Activated T-cell treated with anti-CD3 and anti-CD28 coated beads, Interleukin-2, amount 50 U/mL, for 4 hours (primary cell): Measurements from ENCODE around the gene PRKCZ. TPM values are rescaled to one million over a fixed set of nuclear protein-coding genes. Genes with fewer than 3 reads are reported as not detected.

Experiments
- ATAC-seq, 2 donors: fragments of 200-7000 bp; cut with Tn5 transposase; one replicate each; pipeline ENCODE4 v1.10.0; 2021
- DNase-seq: peaks from one replicate; pipeline ENCODE4 v3.0.0-alpha.2; 2020
- H3K27me3 Mint-ChIP-seq: one replicate; pipeline ENCODE4 v1.8.0; 2021; ENCODE audit warnings: low read depth, mixed read lengths
- H3K36me3 Mint-ChIP-seq: one replicate; pipeline ENCODE4 v1.8.0; 2022; ENCODE audit warnings: mixed read lengths; ENCODE audit not compliant: insufficient read depth
- H3K4me1 Mint-ChIP-seq: one replicate; pipeline ENCODE4 v1.8.0; 2021; ENCODE audit warnings: low read depth, mixed read lengths
- H3K4me3 Mint-ChIP-seq: one replicate; pipeline ENCODE4 v1.8.0; 2021; ENCODE audit warnings: mild to moderate bottlenecking, moderate library complexity, mixed read lengths
- H3K9me3 Mint-ChIP-seq: one replicate; pipeline ENCODE4 v1.8.0; 2021; ENCODE audit warnings: mixed read lengths
- total RNA-seq, 3 donors: library from RNA; stranded (reverse); gene quantifications; one replicate each; pipeline ENCODE4 v1.2.1, GENCODE V29; 2021

PRKCZ gene
- total RNA-seq, 3 donors from 2014 or later: 15.0 to 15.6 (median 15.0) TPM

GRCh38 chr1:2210084-2210653, 160.0 kb downstream of the PRKCZ start:
- H3K9me3 Mint-ChIP-seq: no peaks in the 10 kb centered on the region
- ATAC-seq: no peak
- no peak overlapping the region for H3K4me3 Mint-ChIP-seq
- no peaks in the 10 kb centered on the region for H3K36me3 Mint-ChIP-seq
- no peak for DNase-seq
- peaks cover 8% of the 10 kb centered on the region for H3K4me1 Mint-ChIP-seq
- H3K27me3 Mint-ChIP-seq: no peaks in the 10 kb centered on the region

- no peaks in the 10 kb centered on the region for H3K9me3 Mint-ChIP-seq
- H3K36me3 Mint-ChIP-seq: no peaks in the 10 kb centered on the region
- DNase-seq: no peak
- H3K4me1 Mint-ChIP-seq: peaks cover 8% of the 10 kb centered on the region
- ATAC-seq: no peak
- no peak overlapping the region for H3K4me3 Mint-ChIP-seq
- no peaks in the 10 kb centered on the region for H3K27me3 Mint-ChIP-seq
Measured at GRCh38 chr1:2210786-2211185, 160.6 kb downstream of the PRKCZ start.

GRCh38 chr1:2212274-2212531, 162.0 kb downstream of the PRKCZ start:
- no peak for DNase-seq
- ATAC-seq: no peak
- Mint-ChIP-seq H3K36me3 (no peaks in the 10 kb centered on the region), H3K9me3 (no peaks in the 10 kb centered on the region), H3K27me3 (no peaks in the 10 kb centered on the region), H3K4me1 (peaks cover 8% of the 10 kb centered on the region), H3K4me3 (no peak overlapping the region)

- Mint-ChIP-seq H3K9me3 (no peaks in the 10 kb centered on the region), H3K4me3 (no peak overlapping the region), H3K27me3 (no peaks in the 10 kb centered on the region), H3K4me1 (peaks cover 8% of the 10 kb centered on the region), H3K36me3 (no peaks in the 10 kb centered on the region)
- ATAC-seq (peak; percentile 74 to 81), DNase-seq (no peak)
Measured at GRCh38 chr1:2212532-2213491, 162.6 kb downstream of the PRKCZ start.

GRCh38 chr1:2213576-2214505, 163.6 kb downstream of the PRKCZ start:
- Mint-ChIP-seq H3K4me3 (no peak overlapping the region), H3K9me3 (peaks cover 3% of the 10 kb centered on the region), H3K27me3 (no peaks in the 10 kb centered on the region), H3K36me3 (no peaks in the 10 kb centered on the region), H3K4me1 (peaks cover 8% of the 10 kb centered on the region)
- DNase-seq (no peak), ATAC-seq (no peak)

GRCh38 chr1:2214541-2215241, 164.5 kb downstream of the PRKCZ start:
- Mint-ChIP-seq H3K36me3 (no peaks in the 10 kb centered on the region), H3K9me3 (peaks cover 8% of the 10 kb centered on the region), H3K4me3 (no peak overlapping the region), H3K4me1 (peaks cover 8% of the 10 kb centered on the region), H3K27me3 (no peaks in the 10 kb centered on the region)
- no peak for ATAC-seq
- DNase-seq: no peak

- no peak for ATAC-seq
- H3K27me3 Mint-ChIP-seq: no peaks in the 10 kb centered on the region
- peaks cover 8% of the 10 kb centered on the region for H3K9me3 Mint-ChIP-seq
- DNase-seq: no peak
- H3K4me3 Mint-ChIP-seq: no peak overlapping the region
- peaks cover 8% of the 10 kb centered on the region for H3K4me1 Mint-ChIP-seq
- H3K36me3 Mint-ChIP-seq: no peaks in the 10 kb centered on the region
Measured at GRCh38 chr1:2215329-2215728, 165.1 kb downstream of the PRKCZ start.

GRCh38 chr1:2215909-2216766, 165.9 kb downstream of the PRKCZ start:
- no peak for ATAC-seq
- H3K36me3 Mint-ChIP-seq: no peaks in the 10 kb centered on the region
- no peak for DNase-seq
- H3K9me3 Mint-ChIP-seq: peaks cover 8% of the 10 kb centered on the region
- peaks cover 8% of the 10 kb centered on the region for H3K4me1 Mint-ChIP-seq
- H3K4me3 Mint-ChIP-seq: no peak overlapping the region
- H3K27me3 Mint-ChIP-seq: no peaks in the 10 kb centered on the region

- peaks cover 8% of the 10 kb centered on the region for H3K4me1 Mint-ChIP-seq
- H3K36me3 Mint-ChIP-seq: no peaks in the 10 kb centered on the region
- no peak overlapping the region for H3K4me3 Mint-ChIP-seq
- peaks cover 8% of the 10 kb centered on the region for H3K9me3 Mint-ChIP-seq
- ATAC-seq (no peak), DNase-seq (no peak)
- no peaks in the 10 kb centered on the region for H3K27me3 Mint-ChIP-seq
Measured at GRCh38 chr1:2216767-2217058, 166.5 kb downstream of the PRKCZ start.

GRCh38 chr1:2221271-2221670, 171.1 kb downstream of the PRKCZ start:
- Mint-ChIP-seq H3K36me3 (no peaks in the 10 kb centered on the region), H3K4me3 (no peak overlapping the region), H3K4me1 (peaks cover 4% of the 10 kb centered on the region), H3K27me3 (no peaks in the 10 kb centered on the region), H3K9me3 (peaks cover 8% of the 10 kb centered on the region)
- no peak for DNase-seq
- ATAC-seq: no peak

GRCh38 chr1:2224170-2224584, 174.0 kb downstream of the PRKCZ start:
- H3K4me1 Mint-ChIP-seq: peaks cover 6% of the 10 kb centered on the region
- DNase-seq: no peak
- peaks cover 1% of the 10 kb centered on the region for H3K9me3 Mint-ChIP-seq
- ATAC-seq: no peak
- no peaks in the 10 kb centered on the region for H3K36me3 Mint-ChIP-seq
- H3K27me3 Mint-ChIP-seq: no peaks in the 10 kb centered on the region
- H3K4me3 Mint-ChIP-seq: no peak overlapping the region

GRCh38 chr1:2224631-2225428, 174.6 kb downstream of the PRKCZ start:
- Mint-ChIP-seq H3K36me3 (no peaks in the 10 kb centered on the region), H3K4me3 (no peak overlapping the region), H3K9me3 (no peaks in the 10 kb centered on the region), H3K4me1 (peaks cover 6% of the 10 kb centered on the region), H3K27me3 (no peaks in the 10 kb centered on the region)
- DNase-seq (no peak), ATAC-seq (no peak)
